Measurements from ENCODE around the gene NDUFB7. TPM values are rescaled to one million over a fixed set of nuclear protein-coding genes. Genes with fewer than 3 reads are reported as not detected.

NDUFB7 gene
- total RNA-seq, 1 donor from 2014 or later, result 363 TPM

- DNase-seq (ENCODE audit: low read depth), result no peak
- H3K27me3 ChIP-seq (ENCODE audit: control insufficient read depth, insufficient read depth, low read length), result no peaks in the 10 kb centered on the region
- no peak for TF ChIP-seq CTCF (IDR thresholded peaks at IDR 0.05; ENCODE audit: insufficient read depth, low read length, poor library complexity, severe bottlenecking)
- H3K36me3 ChIP-seq (ENCODE audit: control insufficient read depth, insufficient read depth, low read length), result no peaks in the 10 kb centered on the region
- peak within 1 kb of the TSS; percentile 98 for H3K4me3 ChIP-seq (ENCODE audit: low read depth, low read length)
Observed at GRCh38 chr19:14517840-14518505, 53.9 kb downstream of the NDUFB7 start, which contains the start of gene DNAJB1. TSS of gene DNAJB1 (minus strand) at chr19:14518397. CDS start at chr19:14518349, 48 bp downstream.

DNA sequence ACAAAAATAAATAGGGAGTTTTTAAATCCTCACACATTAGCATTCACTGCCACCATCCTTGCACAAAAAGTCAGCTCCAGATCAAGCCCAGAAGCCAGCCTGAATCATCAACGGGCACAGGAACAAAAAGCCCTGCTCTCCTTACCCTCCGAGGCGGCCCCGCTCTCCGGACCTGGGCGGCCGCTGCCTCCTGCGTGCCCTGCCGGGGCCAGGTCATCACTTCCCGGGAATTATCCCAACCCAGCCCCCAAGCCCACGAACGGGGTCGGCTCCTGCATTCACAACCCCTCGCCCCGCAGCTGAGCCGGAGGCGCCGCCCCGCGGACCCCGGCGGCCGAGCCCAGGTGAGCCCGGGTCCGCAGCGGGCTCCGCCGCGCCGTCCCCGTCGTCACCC lies 54.4 kb downstream of the NDUFB7 start:
- H3K36me3 ChIP-seq (ENCODE audit: control insufficient read depth, insufficient read depth, low read length), result no peaks in the 10 kb centered on the region

GRCh38 chr19:14516746-14517438 lies 55.0 kb downstream of the NDUFB7 start:
- TF ChIP-seq CTCF (IDR thresholded peaks at IDR 0.05; ENCODE audit: insufficient read depth, low read length, poor library complexity, severe bottlenecking), result no peak
- no peak for DNase-seq (ENCODE audit: low read depth)
- H3K36me3 ChIP-seq (ENCODE audit: control insufficient read depth, insufficient read depth, low read length), result no peaks in the 10 kb centered on the region
- H3K4me3 ChIP-seq (ENCODE audit: low read depth, low read length), result peak overlapping the region; percentile 98
- no peaks in the 10 kb centered on the region for H3K27me3 ChIP-seq (ENCODE audit: control insufficient read depth, insufficient read depth, low read length)

More for the DNA sequence above, 54.4 kb downstream of the NDUFB7 start:
- no peak for TF ChIP-seq CTCF (IDR thresholded peaks at IDR 0.05; ENCODE audit: insufficient read depth, low read length, poor library complexity, severe bottlenecking)
- Histone ChIP-seq H3K27me3 (ENCODE audit: control insufficient read depth, insufficient read depth, low read length) (no peaks in the 10 kb centered on the region), H3K4me3 (ENCODE audit: low read depth, low read length) (peak overlapping the region; percentile 98)
- no peak for DNase-seq (ENCODE audit: low read depth)

Other genes with a start within 250 kb of the NDUFB7 start
- 24.7 and 28.2 TPM in 2 replicates for gene ADGRE5, start 190.6 kb downstream of the NDUFB7 start, total RNA-seq
- gene DDX39A, start 152.7 kb downstream of the NDUFB7 start, total RNA-seq, result 96.4 and 111 TPM in 2 replicates
- gene PKN1, start 138.8 kb downstream of the NDUFB7 start, total RNA-seq, result 230 and 256 TPM in 2 replicates
- gene PTGER1, start 96.7 kb downstream of the NDUFB7 start, total RNA-seq, result 5.5 and 6.9 TPM in 2 replicates
- gene GIPC1, start 75.9 kb downstream of the NDUFB7 start, total RNA-seq, result 188 and 222 TPM in 2 replicates
- gene DNAJB1, start 53.7 kb downstream of the NDUFB7 start, total RNA-seq, result 58.1 and 64.7 TPM in 2 replicates
- 52.8 and 55.0 TPM in 2 replicates for gene TECR, start 42.5 kb downstream of the NDUFB7 start, total RNA-seq
- 0.08 TPM in 1 of 2 replicates, not detected in the other for gene CLEC17A, start 11.0 kb upstream of the NDUFB7 start, total RNA-seq
- gene ADGRE3, start 102.8 kb upstream of the NDUFB7 start, total RNA-seq, result not detected in 2 replicates
- 9.0 and 14.5 TPM in 2 replicates for gene ZNF333, start 118.0 kb upstream of the NDUFB7 start, total RNA-seq
- gene ADGRE2, start 206.5 kb upstream of the NDUFB7 start, total RNA-seq, result 0.21 and 0.27 TPM in 2 replicates